ENCODE data around the gene RBM14.
A peak's percentile ranks its signal among the peaks of the same experiment; 100 is the strongest.
"Not testable (repeated sequence)": the region's sequence is repeated elsewhere in the genome, so short reads cannot be mapped to it uniquely, and the experiment has no call there.

RBM14 gene

GRCh38 chr11:66616379-66617154 lies at the start of gene RBM14:
Gene RBM14, plus strand, starts transcription at chr11:66616630. Its CDS starts 91 bp downstream, at chr11:66616721.
- FAIRE-seq (peak; percentile 93), DNase-seq (ENCODE audit: extremely low spot score, insufficient read length, low read depth) (peak; percentile 98)

GRCh38 chr11:66567787-66568123 lies 48.7 kb upstream of the RBM14 start:
- FAIRE-seq: no peak

GRCh38 chr11:66568124-66568916 lies 48.1 kb upstream of the RBM14 start, which contains the start of gene CTSF:
Gene CTSF, minus strand, starts transcription at chr11:66568606. Its CDS starts 120 bp downstream, at chr11:66568486.
- FAIRE-seq (peak; percentile 12), DNase-seq (ENCODE audit: extremely low spot score, insufficient read length, low read depth) (peak; percentile 76)

More at GRCh38 chr11:66567787-66568123, 48.7 kb upstream of the RBM14 start:
- DNase-seq (ENCODE audit: extremely low spot score, insufficient read length, low read depth): no peak

- DNase-seq (ENCODE audit: extremely low spot score, insufficient read length, low read depth) (no peak), FAIRE-seq (no peak)
Observed at GRCh38 chr11:66569076-66569475, 47.4 kb upstream of the RBM14 start.

- FAIRE-seq (no peak), DNase-seq (ENCODE audit: extremely low spot score, insufficient read length, low read depth) (no peak)
Observed at GRCh38 chr11:66570079-66570849, 46.2 kb upstream of the RBM14 start.

- FAIRE-seq (no peak), DNase-seq (ENCODE audit: extremely low spot score, insufficient read length, low read depth) (no peak)
Observed at GRCh38 chr11:66570850-66571180, 45.6 kb upstream of the RBM14 start.

GRCh38 chr11:66579017-66579606 lies 37.3 kb upstream of the RBM14 start:
- peak; percentile 70 for DNase-seq (ENCODE audit: extremely low spot score, insufficient read length, low read depth)

GRCh38 chr11:66580803-66581202 lies 35.6 kb upstream of the RBM14 start:
- DNase-seq (ENCODE audit: extremely low spot score, insufficient read length, low read depth) (no peak), FAIRE-seq (no peak)

More at GRCh38 chr11:66579017-66579606, 37.3 kb upstream of the RBM14 start:
- peak; percentile 41 for FAIRE-seq

GRCh38 chr11:66581261-66581660 lies 35.2 kb upstream of the RBM14 start:
- no peak for FAIRE-seq
- DNase-seq (ENCODE audit: extremely low spot score, insufficient read length, low read depth): no peak

- not testable (repeated sequence) for FAIRE-seq; DNase-seq (ENCODE audit: extremely low spot score, insufficient read length, low read depth)
Observed at GRCh38 chr11:66582565-66583147, 33.8 kb upstream of the RBM14 start.

- not testable (repeated sequence) for FAIRE-seq; DNase-seq (ENCODE audit: extremely low spot score, insufficient read length, low read depth)
Observed at GRCh38 chr11:66585447-66585846, 31.0 kb upstream of the RBM14 start.

- FAIRE-seq (no peak), DNase-seq (ENCODE audit: extremely low spot score, insufficient read length, low read depth) (no peak)
Observed at GRCh38 chr11:66586136-66586535, 30.3 kb upstream of the RBM14 start.

GRCh38 chr11:66589315-66589714 lies 27.1 kb upstream of the RBM14 start:
- FAIRE-seq; DNase-seq (ENCODE audit: extremely low spot score, insufficient read length, low read depth): not testable (repeated sequence)

GRCh38 chr11:66589996-66590675 lies 26.3 kb upstream of the RBM14 start:
- FAIRE-seq: no peak
- DNase-seq (ENCODE audit: extremely low spot score, insufficient read length, low read depth): no peak

- FAIRE-seq: no peak
- no peak for DNase-seq (ENCODE audit: extremely low spot score, insufficient read length, low read depth)
Observed at GRCh38 chr11:66591175-66591574, 25.3 kb upstream of the RBM14 start.

- FAIRE-seq: peak; percentile 94
- peak; percentile 100 for DNase-seq (ENCODE audit: extremely low spot score, insufficient read length, low read depth)
Observed at GRCh38 chr11:66592457-66593302, 23.8 kb upstream of the RBM14 start, which contains the start of the genes CCDC87 and CCS. Gene CCDC87, minus strand, starts transcription at chr11:66593063. Its CDS starts 48 bp downstream, at chr11:66593015. Gene CCS, plus strand, starts transcription at chr11:66593185. Its CDS starts 77 bp downstream, at chr11:66593262.

GRCh38 chr11:66593303-66593635 lies 23.2 kb upstream of the RBM14 start:
- FAIRE-seq: no peak

GRCh38 chr11:66593650-66594049 lies 22.8 kb upstream of the RBM14 start:
- FAIRE-seq (no peak), DNase-seq (ENCODE audit: extremely low spot score, insufficient read length, low read depth) (no peak)

More at GRCh38 chr11:66593303-66593635, 23.2 kb upstream of the RBM14 start:
- DNase-seq (ENCODE audit: extremely low spot score, insufficient read length, low read depth): no peak
